SK-N-SH treated with all-trans-retinoic acid at 6 μM for 48 hours (cell line): Measurements from ENCODE around the gene ATAD3B.
"Not testable (repeated sequence)": the region's sequence is repeated elsewhere in the genome, so short reads cannot be mapped to it uniquely, and the experiment has no call there.

Experiments used
- ATAC-seq: fragments of 200-7000 bp; cut with Tn5 transposase; 3 replicates; pipeline ENCODE4 v1.9.1; 2020; ENCODE audit warnings: mild to moderate bottlenecking, moderate library complexity
- BACH2 ChIP-seq: fragments of 250-450 bp; sonication (Bioruptor Pico); IDR thresholded peaks from 2 replicates; pipeline ENCODE4 v1.9.0; 2021; ENCODE audit warnings: mild to moderate bottlenecking, borderline replicate concordance
- CSRNP3 ChIP-seq: fragments of 250-450 bp; sonication (Bioruptor Pico); IDR thresholded peaks from 2 replicates; pipeline ENCODE4 v1.5.1; 2021; ENCODE audit warnings: mild to moderate bottlenecking, moderate library complexity
- ESRRG ChIP-seq: fragments of 250-450 bp; sonication (Bioruptor Pico); IDR thresholded peaks from 2 replicates; pipeline ENCODE4 v1.6.1; 2021; ENCODE audit warnings: mild to moderate bottlenecking
- GLIS3 ChIP-seq: fragments of 250-450 bp; sonication (Bioruptor Pico); IDR thresholded peaks from 2 replicates; pipeline ENCODE4 v1.5.0; 2020; ENCODE audit warnings: mild to moderate bottlenecking, moderate library complexity
- ISL1 ChIP-seq: fragments of 250-450 bp; sonication (Bioruptor Pico); IDR thresholded peaks from 2 replicates; pipeline ENCODE4 v2.1.2; 2022; ENCODE audit warnings: mild to moderate bottlenecking, moderate library complexity
- PPARA ChIP-seq: fragments of 250-450 bp; sonication (Bioruptor Pico); IDR thresholded peaks from 2 replicates; pipeline ENCODE4 v1.5.0; 2020; ENCODE audit warnings: mild to moderate bottlenecking, borderline replicate concordance
- RARB ChIP-seq: fragments of 250-450 bp; sonication (Bioruptor Pico); IDR thresholded peaks from 2 replicates; pipeline ENCODE4 v1.8.0; 2021; ENCODE audit warnings: mild to moderate bottlenecking, moderate library complexity
- SNAI2 ChIP-seq: fragments of 250-450 bp; sonication (Bioruptor Pico); IDR thresholded peaks from 2 replicates; pipeline ENCODE4 v1.5.0; 2020; ENCODE audit warnings: mild to moderate bottlenecking, moderate library complexity
- TCF4 ChIP-seq: fragments of 250-450 bp; sonication (Bioruptor Pico); IDR thresholded peaks from 2 replicates; pipeline ENCODE4 v1.8.0; 2021; ENCODE audit warnings: mild to moderate bottlenecking, moderate library complexity, borderline replicate concordance
- TOX ChIP-seq: fragments of 250-450 bp; sonication (Bioruptor Pico); IDR thresholded peaks from 2 replicates; pipeline ENCODE4 v1.8.0; 2021; ENCODE audit warnings: mild to moderate bottlenecking, moderate library complexity, borderline replicate concordance
- ZC3H10 ChIP-seq: fragments of 250-450 bp; sonication (Bioruptor Pico); IDR thresholded peaks from 2 replicates; pipeline ENCODE4 v1.5.1; 2021; ENCODE audit warnings: mild to moderate bottlenecking, moderate library complexity
- ZFP30 ChIP-seq: fragments of 450-650 bp; formaldehyde crosslinking; IDR thresholded peaks from 2 replicates; pipeline ENCODE4 v1.5.0; 2022; ENCODE audit warnings: mild to moderate bottlenecking, moderate library complexity
- ZNF70 ChIP-seq: fragments of 450-650 bp; formaldehyde crosslinking; IDR thresholded peaks from 2 replicates; pipeline ENCODE4 v1.5.0; 2020; ENCODE audit warnings: mild to moderate bottlenecking, moderate library complexity
- ZNF8 ChIP-seq: fragments of 450-650 bp; formaldehyde crosslinking; IDR thresholded peaks from 2 replicates; pipeline ENCODE4 v1.5.0; 2020; ENCODE audit warnings: mild to moderate bottlenecking, moderate library complexity
- TF ChIP-seq, protein P1 (sequence below): fragments of 250-450 bp; sonication (Bioruptor Pico); IDR thresholded peaks from 2 replicates; pipeline ENCODE4 v1.8.0; 2021; ENCODE audit warnings: low read depth, mild to moderate bottlenecking, moderate library complexity, borderline replicate concordance

The ATAD3B gene

GRCh38 chr1:1451696-1452364 is 19.7 kb upstream of the ATAD3B start (continued):
- TF ChIP-seq CSRNP3 (CRISPR knock-in tag) (no peak), GLIS3 (CRISPR knock-in tag) (no peak)
- TF ChIP-seq, protein P1, sequence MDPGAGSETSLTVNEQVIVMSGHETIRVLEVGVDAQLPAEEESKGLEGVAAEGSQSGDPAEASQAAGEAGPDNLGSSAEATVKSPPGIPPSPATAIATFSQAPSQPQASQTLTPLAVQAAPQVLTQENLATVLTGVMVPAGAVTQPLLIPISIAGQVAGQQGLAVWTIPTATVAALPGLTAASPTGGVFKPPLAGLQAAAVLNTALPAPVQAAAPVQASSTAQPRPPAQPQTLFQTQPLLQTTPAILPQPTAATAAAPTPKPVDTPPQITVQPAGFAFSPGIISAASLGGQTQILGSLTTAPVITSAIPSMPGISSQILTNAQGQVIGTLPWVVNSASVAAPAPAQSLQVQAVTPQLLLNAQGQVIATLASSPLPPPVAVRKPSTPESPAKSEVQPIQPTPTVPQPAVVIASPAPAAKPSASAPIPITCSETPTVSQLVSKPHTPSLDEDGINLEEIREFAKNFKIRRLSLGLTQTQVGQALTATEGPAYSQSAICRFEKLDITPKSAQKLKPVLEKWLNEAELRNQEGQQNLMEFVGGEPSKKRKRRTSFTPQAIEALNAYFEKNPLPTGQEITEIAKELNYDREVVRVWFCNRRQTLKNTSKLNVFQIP (CRISPR knock-in tag) = no peak

GRCh38 chr1:1452365-1452739 is 19.2 kb upstream of the ATAD3B start:
- ATAC-seq = not testable (repeated sequence)

- ATAC-seq = no peak
- TF ChIP-seq ZNF8 (CRISPR knock-in tag) = no peak
- no peak for TF ChIP-seq ESRRG
- TF ChIP-seq ZNF70 (CRISPR knock-in tag) = no peak
- no peak for TF ChIP-seq PPARA (CRISPR knock-in tag)
- no peak for TF ChIP-seq BACH2 (CRISPR knock-in tag)
- no peak for TF ChIP-seq ISL1 (CRISPR knock-in tag)
- no peak for TF ChIP-seq TCF4 (CRISPR knock-in tag)
- no peak for TF ChIP-seq ZC3H10 (CRISPR knock-in tag)
- no peak for TF ChIP-seq ZFP30
- no peak for TF ChIP-seq SNAI2 (CRISPR knock-in tag)
- no peak for TF ChIP-seq RARB
- TF ChIP-seq TOX (CRISPR knock-in tag) = no peak
- TF ChIP-seq, all 23 proteins: peak for 0
Measured at GRCh38 chr1:1452882-1453281, 18.7 kb upstream of the ATAD3B start.

GRCh38 chr1:1454286-1455056 is 17.1 kb upstream of the ATAD3B start:
- ATAC-seq = not testable (repeated sequence)

GRCh38 chr1:1455366-1455884 is 16.1 kb upstream of the ATAD3B start:
- ATAC-seq = no peak
- TF ChIP-seq, protein P1 (CRISPR knock-in tag) = no peak
- no peak for TF ChIP-seq ZNF8 (CRISPR knock-in tag)
- no peak for TF ChIP-seq SNAI2 (CRISPR knock-in tag)
- TF ChIP-seq PPARA (CRISPR knock-in tag) = no peak

DNA sequence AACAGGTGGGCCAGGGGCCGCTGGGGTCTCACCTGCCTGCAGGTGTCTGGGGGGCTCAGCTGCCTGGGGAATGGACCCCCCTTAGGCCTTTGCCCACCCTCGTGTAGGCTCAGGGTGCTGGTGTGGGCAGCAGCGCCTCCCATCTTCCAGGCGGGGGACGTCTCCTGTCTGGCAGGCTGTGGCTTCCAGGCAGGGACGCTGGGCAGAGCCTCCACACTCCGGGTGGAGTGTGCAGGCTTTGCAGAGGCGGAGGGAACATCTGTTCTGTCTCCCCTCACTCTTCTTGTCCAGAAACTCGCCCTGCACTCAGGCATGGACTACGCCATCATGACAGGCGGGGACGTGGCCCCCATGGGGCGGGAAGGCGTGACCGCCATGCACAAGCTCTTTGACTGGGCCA is 15.6 kb upstream of the ATAD3B start:
- ATAC-seq = peak; percentile 35; the same call in 2 of the 3 replicates

DNA sequence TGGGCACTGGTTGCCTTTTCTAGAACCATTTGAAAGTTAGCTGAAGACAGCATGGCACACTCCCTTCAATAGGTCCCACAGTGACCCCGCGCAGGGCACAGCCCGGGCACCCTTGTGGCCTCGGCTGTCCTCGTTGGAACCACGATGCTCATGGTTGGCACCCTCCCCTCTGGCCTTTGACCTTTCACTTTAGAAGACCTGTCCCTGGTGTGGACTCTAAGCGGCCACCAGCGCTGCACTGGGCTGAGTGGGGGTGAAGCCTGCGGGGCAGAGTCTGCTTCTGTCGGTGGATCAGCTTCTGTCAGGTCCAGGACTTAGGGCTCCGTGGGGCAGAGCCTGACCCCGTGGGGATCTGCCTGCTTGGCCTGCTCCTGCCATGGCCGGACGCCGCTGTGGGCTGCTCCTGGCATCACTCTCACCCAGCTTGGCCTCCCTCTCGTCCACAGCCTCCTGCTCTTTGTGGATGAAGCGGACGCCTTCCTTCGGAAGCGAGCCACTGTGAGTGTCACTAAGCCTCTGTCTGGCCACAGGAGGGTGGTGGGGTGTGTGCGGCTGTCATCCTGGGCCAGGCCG is 14.8 kb upstream of the ATAD3B start:
- ATAC-seq = not testable (repeated sequence)

- not testable (repeated sequence) for ATAC-seq
Measured at GRCh38 chr1:1459156-1459555, 12.4 kb upstream of the ATAD3B start.

DNA sequence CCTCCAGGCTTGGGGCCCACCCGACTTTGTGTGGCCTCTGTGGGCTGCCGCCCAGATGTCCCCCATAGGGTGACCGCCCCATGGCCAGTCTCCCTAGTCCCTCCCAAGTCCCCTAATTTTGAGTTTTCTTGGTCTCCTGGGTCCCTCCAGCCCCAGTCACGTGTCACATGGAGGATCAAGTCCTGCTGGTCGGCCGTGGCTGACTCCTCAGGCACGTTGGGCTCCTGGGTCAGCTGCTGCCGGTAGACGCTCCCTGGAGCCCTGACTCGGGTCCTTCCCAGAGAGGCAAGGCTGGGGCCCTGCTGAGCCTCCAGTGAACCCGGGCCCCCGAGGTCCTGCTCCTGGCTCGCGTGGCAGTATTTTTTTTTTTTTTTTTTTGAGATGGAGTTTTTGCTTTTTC is 11.9 kb upstream of the ATAD3B start:
- not testable (repeated sequence) for ATAC-seq
